EL (cell line): ENCODE measurements around the gene CHST1.

Source experiments
- DNase-seq: peaks from one replicate; pipeline ENCODE4 v3.0.0-alpha.2; 2016

The CHST1 gene, protein sequence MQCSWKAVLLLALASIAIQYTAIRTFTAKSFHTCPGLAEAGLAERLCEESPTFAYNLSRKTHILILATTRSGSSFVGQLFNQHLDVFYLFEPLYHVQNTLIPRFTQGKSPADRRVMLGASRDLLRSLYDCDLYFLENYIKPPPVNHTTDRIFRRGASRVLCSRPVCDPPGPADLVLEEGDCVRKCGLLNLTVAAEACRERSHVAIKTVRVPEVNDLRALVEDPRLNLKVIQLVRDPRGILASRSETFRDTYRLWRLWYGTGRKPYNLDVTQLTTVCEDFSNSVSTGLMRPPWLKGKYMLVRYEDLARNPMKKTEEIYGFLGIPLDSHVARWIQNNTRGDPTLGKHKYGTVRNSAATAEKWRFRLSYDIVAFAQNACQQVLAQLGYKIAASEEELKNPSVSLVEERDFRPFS

DNA sequence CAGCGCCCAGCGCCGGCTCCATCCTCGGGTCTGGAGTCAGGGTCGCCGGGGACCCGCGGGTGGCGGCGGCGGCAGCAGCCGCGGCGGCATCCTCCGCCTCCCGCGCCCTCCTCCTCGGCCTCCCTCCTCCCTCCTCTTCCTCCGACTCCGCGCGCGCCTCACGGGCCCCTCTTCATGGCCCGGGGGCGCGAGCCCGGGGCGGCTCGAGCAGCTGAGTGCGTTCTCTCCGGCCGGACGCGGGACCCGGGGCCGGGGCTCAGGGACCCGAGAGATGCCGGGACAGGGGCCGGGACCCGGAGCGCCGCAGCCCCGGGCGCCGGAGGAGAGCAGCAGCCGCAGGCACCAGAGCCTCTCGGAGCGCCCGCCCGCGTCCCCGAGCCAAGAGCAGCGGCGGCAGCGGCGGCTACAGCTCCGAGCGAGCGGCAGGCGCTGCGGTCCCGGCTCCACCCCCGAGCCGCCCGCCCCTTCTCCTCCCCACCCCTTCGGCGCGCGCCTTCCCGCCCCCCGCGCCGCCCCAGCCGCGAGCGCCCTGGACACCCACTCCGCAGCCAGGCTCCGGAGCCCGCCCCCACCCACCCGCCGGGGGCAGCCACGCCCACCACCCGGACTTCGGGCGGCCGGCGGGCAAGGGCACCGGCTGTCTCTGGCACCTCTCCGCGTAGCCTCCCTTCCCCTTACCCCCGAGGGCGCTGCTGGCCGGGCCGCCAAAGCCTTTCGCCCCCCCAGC lies at the start of gene CHST1:
TSS of gene CHST1 (minus strand) at position 417 of the 727 bp plus-strand sequence. CDS start 14,699 bp downstream, outside the sequence.
- peak; percentile 45 for DNase-seq

DNA sequence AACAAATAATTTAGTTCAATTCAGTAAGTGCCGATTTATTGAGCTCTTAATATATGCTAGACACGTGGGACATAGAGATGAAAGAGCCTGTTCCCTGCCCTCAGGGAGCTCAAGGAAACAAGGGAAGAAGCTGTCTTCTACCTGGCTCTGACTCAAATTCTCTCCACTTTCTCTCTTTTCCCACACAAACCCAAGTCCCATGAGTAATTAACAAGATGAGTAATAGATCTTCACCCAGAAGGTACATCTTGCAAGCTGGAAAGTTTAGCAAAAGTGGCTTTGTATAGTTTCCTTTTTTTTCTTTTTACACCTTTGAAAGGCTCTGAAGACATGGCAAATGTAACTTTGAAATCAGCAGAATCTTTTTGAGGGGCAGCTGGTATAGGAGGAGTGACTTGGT lies 48.2 kb upstream of the CHST1 start:
- DNase-seq: no peak

GRCh38 chr11:45710561-45710960 lies 45.1 kb upstream of the CHST1 start:
- no peak for DNase-seq

- DNase-seq: no peak
Measured at GRCh38 chr11:45708887-45709663, 43.7 kb upstream of the CHST1 start.

GRCh38 chr11:45704635-45705034 lies 39.2 kb upstream of the CHST1 start:
- DNase-seq: no peak

DNA sequence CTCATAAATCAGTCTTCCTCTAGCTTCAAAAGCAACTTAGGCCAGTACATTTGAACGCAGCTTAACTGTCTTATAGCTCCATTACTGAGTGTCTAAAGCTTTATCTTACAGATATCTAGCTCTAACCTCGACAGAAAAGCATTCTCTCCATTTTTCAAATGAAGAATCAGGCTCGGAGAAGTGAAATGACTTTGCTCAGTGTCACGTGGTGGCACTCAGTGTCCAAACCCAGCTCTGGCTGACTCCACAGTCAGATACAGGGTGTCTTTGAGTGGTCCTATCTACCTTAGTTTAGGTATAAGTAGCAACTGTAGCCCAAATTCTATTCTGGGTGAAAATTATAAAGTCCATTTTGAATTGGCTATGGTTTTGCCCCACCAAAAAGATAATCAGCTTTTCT lies 38.7 kb upstream of the CHST1 start:
- no peak for DNase-seq

DNA sequence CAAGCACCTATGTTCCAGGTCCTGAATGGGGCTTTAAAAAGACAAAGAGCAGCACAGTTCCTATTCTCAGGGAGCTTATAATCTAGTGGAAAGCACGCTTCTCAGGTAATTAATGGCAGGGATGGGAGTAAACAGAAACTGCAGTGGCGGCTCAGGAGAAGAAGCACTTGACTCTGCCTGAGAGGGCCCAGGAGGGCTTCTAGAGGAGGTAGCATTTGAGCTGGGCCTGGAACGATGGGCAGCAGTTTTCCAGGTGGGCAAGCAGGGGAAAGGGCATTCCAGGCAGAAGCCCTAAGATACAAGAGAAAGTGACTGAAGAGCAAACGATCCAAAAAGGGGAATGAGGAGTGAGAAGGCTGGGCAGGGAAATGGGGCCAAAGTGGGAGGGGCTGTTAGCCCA lies 37.1 kb upstream of the CHST1 start:
- no peak for DNase-seq

DNA sequence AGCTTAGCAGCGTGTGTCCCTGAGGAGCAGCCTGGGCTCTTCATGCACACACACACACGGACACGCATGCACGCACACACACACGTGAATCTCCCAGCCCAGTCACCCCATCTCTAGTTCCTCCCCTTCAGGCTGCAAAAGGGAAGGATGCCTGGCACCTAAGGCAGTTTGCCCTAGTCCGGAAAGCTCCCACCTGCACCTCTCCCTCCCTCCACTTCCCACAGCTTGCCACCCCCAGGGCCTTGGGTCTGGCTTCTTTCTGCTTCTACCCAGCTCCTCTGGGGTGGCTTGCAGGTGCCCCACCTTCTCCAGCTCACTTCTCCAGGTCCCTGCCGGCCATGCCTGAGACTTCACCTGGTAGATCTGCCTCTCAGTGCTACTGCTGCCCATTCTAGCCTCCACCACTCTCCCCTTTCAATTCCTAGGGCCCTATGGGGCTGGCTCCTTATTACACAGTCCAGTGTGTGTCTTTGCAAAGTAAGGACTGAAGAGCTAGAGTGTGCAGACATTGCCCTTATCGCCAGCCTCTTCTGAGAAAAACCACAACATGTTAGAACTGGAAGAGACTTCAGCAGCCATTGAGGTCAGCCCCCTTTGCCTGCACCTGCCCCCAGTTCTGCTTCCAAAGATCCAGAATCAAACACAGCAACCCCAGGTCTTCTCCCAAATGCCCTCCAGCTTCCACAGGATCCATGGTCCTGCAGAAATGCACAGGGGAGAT lies 33.5 kb upstream of the CHST1 start:
- DNase-seq: no peak

GRCh38 chr11:45692808-45693453 lies 27.5 kb upstream of the CHST1 start:
- no peak for DNase-seq

DNA sequence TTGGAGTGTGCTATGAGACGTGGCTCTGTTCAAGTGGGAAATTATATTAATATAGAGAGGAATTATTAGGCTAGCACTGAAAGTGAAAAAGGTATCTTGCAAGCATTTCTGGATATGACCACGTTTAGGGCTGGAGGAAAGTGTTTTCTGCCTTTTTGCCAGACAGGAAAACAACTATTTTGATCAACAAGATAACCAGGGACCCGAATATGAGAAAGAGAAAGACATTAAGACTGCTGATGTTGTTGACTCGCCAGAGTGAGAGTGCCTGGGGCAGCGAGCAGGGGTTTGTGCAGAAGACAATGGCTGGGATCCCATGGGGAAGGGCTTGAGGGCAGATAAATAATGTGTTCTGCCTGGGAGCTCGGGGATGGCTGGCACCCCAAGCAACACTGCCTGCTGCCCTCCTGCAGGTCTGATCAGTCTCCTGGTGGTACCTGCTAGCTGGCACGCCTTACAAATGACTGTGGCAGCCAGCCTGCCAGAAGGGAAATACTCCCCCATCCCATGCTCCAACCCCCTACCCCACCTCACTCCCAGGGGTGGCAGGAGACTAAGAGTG lies 23.1 kb upstream of the CHST1 start:
- DNase-seq: no peak

- no peak for DNase-seq
Measured at GRCh38 chr11:45687836-45688235, 22.4 kb upstream of the CHST1 start.

- no peak for DNase-seq
Measured at GRCh38 chr11:45685964-45686537, 20.6 kb upstream of the CHST1 start.

DNA sequence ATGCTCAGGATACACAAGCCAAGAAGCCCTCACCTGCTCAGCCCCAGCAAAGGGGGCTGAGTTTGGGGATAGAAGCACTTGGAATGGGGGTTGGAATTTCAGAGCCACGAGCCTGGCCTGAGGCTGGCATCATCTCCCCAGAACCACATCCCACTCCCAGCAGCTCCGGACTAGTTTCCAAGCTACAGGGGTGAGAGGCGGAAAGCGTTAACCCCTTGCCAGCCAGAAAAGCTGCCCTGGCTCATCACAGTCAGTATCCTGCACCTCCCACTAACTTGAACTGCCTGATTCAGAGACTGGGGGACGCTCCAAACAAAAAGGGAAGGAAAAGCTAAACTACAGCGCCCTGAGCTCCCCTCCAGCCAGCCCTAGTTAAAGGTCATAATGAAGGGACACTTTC lies 19.0 kb upstream of the CHST1 start:
- DNase-seq: no peak

DNA sequence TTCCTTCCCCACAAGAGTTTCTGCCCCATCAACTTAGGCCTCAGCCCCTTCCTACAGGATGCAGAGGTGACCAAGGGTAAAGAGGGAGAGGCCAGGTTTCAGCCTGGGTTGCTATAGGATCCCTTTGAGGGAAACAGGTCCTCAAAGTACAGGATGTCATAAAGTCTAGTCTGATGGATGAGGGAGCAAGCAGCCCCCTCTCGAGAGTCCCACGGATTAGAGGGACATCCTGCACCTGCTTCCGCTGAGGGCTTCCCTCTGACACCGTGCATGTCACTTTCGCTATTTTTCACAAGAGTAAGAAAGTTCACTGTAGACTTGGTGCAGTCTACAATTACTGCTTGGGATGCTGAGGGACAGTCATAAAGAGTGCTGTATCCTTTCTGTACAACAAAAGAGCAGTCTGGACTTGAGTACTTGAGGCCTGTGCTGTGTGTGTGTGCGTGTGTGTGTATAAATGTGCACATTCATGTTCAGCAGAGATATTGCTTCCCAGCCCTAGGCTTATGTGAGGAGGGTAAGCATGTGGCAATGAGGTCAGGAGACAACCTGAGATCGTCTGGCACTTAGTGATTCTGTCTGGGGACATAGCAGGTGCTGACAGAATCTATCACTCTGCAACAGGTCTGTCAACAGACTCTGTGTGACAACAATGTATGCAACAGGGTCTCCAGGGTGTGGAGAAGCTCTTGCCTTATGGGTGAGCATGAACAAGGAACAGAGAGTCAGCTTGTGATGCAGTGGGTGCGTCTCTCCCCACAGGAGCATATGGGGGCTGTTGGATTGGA lies 18.0 kb upstream of the CHST1 start:
- DNase-seq: no peak

- DNase-seq: no peak
Measured at GRCh38 chr11:45679806-45680205, 14.4 kb upstream of the CHST1 start.

DNA sequence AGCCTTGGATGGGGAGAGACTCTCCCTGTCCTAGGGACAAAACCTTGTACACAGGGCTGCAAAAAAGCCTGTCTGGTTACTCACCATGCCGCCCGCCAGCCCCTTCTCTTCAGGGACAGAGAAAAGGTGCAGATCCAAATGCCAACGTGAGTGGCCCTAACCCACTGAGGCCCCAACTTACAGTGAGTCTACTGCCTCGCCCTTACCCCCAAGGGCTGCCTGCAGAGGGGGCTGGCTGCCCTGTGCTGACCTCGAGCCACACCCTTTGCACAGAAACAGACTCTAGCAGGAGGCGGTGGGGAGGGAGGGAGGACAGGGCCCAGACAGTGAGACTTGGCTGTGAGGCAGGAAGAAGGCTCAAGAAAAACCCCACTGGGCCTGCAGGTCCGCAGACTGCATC lies 13.6 kb upstream of the CHST1 start:
- DNase-seq: no peak

- no peak for DNase-seq
Measured at GRCh38 chr11:45677770-45678512, 12.5 kb upstream of the CHST1 start.

- DNase-seq: no peak
Measured at GRCh38 chr11:45676522-45677095, 11.2 kb upstream of the CHST1 start.

GRCh38 chr11:45675646-45676045 lies 10.2 kb upstream of the CHST1 start:
- no peak for DNase-seq
